Measurements from ENCODE around the gene AGBL5.
A peak's percentile ranks its signal among the peaks of the same experiment; 100 is the strongest.
"Not testable (repeated sequence)": the region's sequence is repeated elsewhere in the genome, so short reads cannot be mapped to it uniquely, and the experiment has no call there.

AGBL5 gene

DNA sequence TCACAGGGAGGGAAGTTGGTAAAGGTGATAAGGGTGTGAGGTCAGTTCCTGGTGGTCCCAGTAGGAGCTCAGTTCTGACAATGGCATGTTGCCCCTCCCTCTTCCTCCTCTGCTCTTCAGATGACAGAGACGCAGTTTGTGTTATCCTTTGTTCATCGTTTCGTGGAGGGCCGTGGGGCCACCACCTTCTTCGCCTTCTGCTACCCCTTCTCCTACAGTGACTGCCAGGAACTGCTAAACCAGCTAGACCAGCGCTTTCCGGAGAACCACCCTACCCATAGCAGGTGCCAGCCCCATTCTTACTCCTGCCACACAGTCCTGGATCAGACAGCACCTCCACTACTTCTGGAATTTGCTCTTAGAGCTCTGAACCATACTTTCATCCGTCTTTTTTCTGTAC lies 2.3 kb downstream of the AGBL5 start:
- no peak for DNase-seq (ENCODE audit: low spot score)

GRCh38 chr2:27054721-27055120 lies 3.3 kb downstream of the AGBL5 start:
- DNase-seq (ENCODE audit: low spot score): no peak

- no peak for DNase-seq (ENCODE audit: low spot score)
Observed at GRCh38 chr2:27057184-27057583, 5.7 kb downstream of the AGBL5 start.

- no peak for DNase-seq (ENCODE audit: low spot score)
Observed at GRCh38 chr2:27058210-27058609, 6.7 kb downstream of the AGBL5 start.

DNA sequence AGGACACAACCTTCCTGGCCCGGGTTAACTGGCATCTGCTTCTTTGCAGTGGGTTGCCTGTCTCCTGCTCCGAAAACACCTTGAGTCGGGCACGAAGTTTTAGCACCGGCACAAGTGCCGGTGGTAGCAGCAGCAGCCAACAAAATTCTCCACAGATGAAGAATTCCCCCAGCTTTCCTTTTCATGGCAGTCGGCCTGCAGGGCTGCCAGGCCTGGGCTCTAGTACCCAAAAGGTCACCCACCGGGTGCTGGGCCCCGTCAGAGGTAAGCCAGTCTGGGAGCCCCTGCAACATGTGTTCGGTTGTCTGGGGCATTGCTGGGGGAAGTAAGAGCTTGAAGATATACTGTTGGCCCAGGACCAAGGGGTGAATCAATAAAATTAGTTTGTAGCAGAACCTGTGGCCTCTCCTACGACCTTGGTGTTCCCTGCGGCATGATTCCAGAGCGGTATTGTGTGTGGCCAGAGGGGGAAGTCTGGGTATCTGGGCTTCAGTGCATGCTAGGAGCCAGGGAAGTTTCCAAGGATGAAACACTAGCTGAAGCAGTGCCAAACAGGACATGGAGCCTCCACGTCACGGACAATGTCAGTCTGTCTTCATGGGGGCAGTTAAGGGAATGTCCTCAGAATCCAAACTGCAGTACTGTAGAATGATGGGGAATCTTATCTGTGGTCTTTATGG lies 7.8 kb downstream of the AGBL5 start:
- DNase-seq (ENCODE audit: low spot score): no peak

DNA sequence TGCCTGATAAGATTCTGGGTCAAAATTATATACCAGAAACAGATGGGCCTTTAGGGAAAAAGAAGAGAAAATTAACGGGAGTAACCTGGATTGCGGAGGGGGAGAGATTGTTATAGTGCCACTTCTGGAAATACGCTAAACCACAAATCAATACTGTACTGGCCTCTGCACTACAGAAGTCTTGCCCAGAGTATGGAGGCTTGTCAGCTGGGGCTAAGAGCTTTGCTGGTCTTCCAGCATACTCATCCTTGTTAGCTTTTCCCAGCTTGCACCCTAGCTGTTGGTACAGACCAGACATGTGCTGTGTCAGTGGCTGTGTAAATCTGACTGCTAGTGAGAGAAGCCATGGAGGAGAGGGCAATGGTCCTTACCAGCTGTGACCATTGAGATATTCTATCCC lies 8.9 kb downstream of the AGBL5 start:
- DNase-seq (ENCODE audit: low spot score): no peak

- no peak for DNase-seq (ENCODE audit: low spot score)
Observed at GRCh38 chr2:27065128-27065527, 13.7 kb downstream of the AGBL5 start.

DNA sequence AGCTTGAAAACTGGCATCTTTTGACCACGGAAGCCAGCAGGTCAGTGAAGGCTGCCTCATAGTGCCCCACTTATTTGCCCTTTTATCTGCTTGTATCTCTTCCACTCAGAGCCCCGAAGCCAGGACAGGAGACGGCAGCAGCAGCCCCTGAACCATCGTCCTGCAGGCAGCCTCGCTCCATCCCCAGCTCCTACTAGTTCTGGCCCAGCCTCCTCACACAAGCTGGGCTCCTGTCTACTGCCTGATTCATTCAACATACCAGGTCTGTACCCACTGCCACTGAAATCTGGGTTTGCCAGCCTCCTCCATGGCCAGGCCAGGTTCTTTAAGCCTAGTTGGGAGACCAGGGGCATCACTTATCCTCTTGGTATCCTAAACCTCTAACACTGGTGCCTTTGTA lies 15.9 kb downstream of the AGBL5 start:
- DNase-seq (ENCODE audit: low spot score): no peak

DNA sequence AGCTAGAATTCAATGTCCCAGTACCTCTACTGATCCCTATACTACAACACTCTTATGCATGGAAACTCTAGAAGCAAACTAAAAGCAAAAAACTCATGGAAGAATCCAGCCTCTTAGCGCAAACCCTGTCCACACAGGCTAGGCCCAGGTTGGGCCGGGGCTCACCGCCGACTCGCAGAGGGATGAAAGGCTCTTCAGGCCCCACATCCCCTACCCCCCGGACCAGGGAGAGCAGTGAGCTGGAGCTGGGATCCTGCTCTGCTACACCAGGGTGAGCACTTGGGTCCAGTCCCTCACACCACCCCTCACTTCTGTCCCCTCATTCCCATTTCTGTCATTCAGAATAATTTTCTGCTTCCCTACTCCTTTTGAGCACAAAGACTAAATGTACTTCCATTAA lies 18.0 kb downstream of the AGBL5 start:
- DNase-seq (ENCODE audit: low spot score): no peak

GRCh38 chr2:27069961-27070618 lies 18.6 kb downstream of the AGBL5 start:
- no peak for DNase-seq (ENCODE audit: low spot score)

DNA sequence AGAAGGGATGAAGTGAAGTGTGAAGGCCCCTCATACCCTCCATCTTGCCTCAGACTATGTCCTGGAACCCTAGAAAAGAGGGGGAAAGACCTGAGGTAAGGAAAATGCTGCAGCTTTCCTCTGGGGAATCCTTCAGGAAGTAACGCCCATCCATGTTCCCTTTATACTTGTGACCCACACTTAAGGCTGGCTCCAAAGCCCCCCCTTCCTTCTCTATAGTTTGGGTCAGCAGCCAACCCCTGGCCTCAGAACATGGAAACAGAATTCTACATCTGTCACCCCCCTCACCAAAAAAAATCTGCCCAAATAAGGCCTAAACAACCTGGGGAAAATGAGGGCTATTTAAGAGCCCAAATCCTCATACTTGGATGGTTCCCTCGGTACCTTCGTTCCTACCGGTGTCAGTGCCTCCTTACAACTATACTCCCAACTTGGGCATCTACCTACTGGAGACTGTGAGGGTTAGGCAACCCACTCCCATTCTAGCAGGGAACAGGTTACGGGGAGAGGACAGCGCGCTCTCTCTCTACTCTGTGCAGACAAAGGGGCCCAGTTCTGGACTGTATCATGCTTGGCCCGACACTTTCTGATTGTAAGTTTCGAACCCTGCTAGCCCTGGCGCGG lies 19.3 kb downstream of the AGBL5 start:
- no peak for DNase-seq (ENCODE audit: low spot score)

- DNase-seq (ENCODE audit: low spot score): peak; percentile 92
Observed at GRCh38 chr2:27071277-27071989, 20.0 kb downstream of the AGBL5 start, which contains the start of gene OST4. TSS of gene OST4 (minus strand) at chr2:27071654.

DNA sequence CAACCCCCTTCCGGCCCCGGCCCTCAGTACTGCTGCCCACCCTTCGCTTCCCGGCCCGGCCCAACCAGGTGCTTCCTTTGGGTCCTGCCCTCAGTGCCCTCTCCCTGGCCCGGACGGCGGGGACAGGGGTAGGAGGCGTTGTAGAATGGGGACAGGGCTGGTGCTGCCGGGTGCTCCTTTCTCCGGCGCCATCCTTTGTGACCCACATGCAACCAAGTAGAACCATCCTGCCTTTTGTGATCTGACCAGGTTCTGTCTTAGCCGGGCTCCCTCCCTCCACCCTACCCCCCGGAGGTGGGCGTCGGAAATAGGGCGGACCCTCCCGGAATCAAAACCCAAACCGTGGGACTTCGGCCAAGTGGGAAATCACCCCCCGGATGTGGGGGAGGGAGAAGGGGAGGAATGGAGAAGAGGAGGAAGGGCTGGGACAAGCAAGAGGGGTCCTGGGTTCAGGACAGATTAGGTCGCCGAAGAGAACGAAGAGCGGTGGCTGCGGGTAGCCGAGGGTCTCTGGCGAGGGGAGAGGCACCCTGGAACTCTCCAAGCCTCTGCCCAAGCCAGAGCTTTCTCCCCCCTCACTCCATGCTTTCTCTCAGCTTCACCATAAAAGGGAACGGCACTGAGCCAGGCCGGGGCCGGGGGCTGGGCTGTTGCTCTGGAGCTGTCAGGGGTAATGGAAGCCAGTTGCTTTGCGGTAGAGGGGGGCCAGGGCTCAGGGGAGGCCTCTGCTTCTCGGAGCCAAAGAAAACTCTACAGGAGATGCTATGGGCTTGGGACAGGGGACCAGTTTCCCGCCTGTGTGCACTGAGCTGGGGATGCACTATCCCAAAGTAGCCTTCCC lies 20.7 kb downstream of the AGBL5 start:
- DNase-seq (ENCODE audit: low spot score): no peak

DNA sequence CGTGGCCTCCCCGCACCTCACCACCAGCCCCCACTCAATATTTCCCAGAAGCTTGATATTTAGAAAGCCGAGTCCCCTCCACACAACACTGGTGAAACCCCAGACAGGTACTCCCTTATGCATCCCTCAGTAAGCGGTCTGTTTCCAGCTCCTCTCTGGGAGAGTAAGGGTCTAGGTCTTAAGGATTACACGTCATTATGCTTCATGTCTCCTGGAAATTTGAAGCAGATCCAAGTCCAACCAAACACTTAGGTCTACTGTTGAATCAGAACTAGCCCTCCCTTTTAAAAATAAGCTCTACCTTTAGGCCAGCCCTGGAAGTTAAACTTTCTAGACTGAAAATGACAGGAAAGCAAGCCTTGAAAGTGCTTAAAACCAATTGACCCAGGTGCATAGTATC lies 21.5 kb downstream of the AGBL5 start:
- no peak for DNase-seq (ENCODE audit: low spot score)

- no peak for DNase-seq (ENCODE audit: low spot score)
Observed at GRCh38 chr2:27073782-27074181, 22.3 kb downstream of the AGBL5 start.

DNA sequence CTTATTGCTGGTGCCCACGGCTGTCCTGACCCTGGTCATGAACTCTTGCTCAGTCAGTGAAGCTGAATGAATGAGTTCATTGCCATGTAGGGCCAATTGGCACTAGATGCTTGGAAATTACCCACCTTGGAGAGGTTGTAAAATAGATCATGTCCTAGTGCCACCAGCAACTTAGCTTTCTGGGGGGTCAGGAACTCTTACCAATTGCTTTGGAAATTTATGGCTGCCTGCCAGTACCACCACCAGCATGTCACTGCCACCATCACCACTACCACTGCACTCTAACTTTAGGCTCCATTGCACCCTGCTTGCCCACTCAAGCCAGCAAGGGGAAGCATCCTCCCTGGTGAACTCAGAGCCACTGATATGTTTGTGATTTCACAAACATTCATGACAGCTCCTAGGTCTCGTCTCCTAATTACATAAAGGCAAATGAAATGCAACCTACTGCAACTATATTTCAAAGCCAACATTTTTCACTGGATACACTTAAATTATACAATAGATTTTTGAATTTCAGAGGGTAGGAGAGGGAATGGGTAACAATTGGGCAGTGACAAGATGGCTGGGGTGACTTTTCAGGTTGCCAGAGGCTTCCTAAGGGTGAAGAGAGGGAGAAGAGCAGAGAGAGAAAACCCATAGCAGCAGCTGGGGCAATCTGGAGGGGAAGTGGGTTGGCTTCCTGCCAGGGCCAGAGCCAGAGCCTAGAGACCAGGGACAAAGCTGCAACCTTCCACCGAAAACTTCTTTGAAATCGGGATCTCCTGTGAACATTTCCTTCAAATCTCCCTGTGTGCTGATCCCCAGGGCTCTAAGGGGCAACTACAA lies 23.5 kb downstream of the AGBL5 start:
- no peak for DNase-seq (ENCODE audit: low spot score)

- not testable (repeated sequence) for DNase-seq (ENCODE audit: low spot score)
Observed at GRCh38 chr2:27075566-27075871, 24.1 kb downstream of the AGBL5 start.

DNA sequence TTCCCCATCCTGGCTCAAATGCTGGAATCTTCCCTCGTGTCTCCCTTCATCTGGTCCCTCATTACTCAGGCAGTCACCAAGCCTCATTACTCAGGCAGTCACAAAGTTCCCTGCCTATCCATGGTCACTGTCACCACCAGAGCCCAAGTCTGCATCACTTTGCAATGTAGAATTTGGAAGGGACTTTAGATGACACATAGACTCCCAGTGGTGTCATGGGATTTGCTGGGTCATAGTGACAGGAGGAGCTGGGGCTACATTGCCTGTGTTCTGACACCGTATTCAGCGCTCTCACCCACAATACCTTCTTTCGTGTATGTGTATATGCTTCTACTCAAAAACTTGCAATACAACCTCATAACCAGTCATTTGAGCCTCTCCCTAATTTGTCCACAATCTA lies 24.9 kb downstream of the AGBL5 start:
- DNase-seq (ENCODE audit: low spot score): no peak

- DNase-seq (ENCODE audit: low spot score): no peak
Observed at GRCh38 chr2:27077231-27077630, 25.8 kb downstream of the AGBL5 start.

DNA sequence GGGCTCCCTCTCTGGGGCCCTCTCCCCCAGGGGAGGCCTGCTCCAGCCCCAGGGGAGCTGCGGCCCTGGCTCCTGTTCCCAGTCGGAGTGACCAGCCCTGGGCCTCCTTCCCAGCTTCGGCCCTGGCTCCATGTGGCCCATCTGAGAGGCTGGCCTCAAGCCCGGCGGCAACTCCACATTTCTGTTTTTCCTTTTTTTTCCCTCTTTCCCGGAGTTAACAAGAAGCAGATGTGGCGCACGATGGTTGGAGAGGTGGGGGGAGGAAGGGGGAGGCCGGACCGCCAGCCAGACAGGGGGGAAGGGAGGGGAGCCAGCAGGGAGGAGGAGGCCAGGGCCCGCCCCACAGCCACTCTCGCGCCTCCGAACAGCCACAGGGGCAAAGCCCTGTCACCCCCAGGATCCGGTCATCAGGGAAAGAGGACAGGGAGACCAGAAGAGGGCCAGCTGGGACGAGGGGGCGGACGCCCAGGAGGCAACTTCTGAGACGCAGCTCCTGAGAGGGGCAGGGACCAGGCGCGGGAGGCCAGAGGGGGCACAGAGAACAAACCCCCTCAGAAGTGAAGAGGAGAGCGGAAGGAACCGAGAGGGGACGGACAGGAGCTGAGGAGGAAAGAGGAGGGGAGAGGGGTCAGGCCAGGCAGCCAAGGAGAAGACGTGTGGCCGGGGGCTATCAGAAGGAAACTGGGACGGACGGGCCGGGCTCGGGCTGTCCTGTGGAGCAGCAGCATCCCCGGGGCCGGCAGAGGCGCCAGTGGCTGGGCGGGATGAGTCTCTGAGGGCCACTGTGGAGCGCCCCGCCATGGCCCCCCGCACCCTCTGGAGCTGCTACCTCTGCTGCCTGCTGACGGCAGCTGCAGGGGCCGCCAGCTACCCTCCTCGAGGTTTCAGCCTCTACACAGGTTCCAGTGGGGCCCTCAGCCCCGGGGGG lies 27.1 kb downstream of the AGBL5 start, which contains the start of gene EMILIN1:
Gene EMILIN1, plus strand, starts transcription at position 349 of the 928 bp plus-strand sequence. Its CDS starts 451 bp downstream, at position 800.
- DNase-seq (ENCODE audit: low spot score): no peak
